Mammary epithelial cell (primary cell): Measurements from ENCODE around the gene ADARB1.

Experiments used
- EZH2 ChIP-seq: IDR thresholded peaks from 2 replicates; pipeline ENCODE4 v1.6.1; 2012; ENCODE audit warnings: low read length, inconsistent platforms, borderline replicate concordance
- TF ChIP-seq, protein P1 (sequence below), 2 donors: IDR thresholded peaks in 1 of 2; conservative IDR thresholded peaks in 1 of 2; 2 replicates each; pipeline ENCODE4 v1.5.1; 2011 to 2012; ENCODE audit warnings: inconsistent platforms in 2 of 2, low read length in 2 of 2, mild to moderate bottlenecking in 2 of 2, control low read depth in 1 of 2, low read depth in 1 of 2; ENCODE audit not compliant: insufficient read depth in 1 of 2; ENCODE audit errors: extremely low read depth in 1 of 2

GRCh38 chr21:45162809-45163208 is 88.4 kb downstream of the ADARB1 start:
- TF ChIP-seq, protein P1, sequence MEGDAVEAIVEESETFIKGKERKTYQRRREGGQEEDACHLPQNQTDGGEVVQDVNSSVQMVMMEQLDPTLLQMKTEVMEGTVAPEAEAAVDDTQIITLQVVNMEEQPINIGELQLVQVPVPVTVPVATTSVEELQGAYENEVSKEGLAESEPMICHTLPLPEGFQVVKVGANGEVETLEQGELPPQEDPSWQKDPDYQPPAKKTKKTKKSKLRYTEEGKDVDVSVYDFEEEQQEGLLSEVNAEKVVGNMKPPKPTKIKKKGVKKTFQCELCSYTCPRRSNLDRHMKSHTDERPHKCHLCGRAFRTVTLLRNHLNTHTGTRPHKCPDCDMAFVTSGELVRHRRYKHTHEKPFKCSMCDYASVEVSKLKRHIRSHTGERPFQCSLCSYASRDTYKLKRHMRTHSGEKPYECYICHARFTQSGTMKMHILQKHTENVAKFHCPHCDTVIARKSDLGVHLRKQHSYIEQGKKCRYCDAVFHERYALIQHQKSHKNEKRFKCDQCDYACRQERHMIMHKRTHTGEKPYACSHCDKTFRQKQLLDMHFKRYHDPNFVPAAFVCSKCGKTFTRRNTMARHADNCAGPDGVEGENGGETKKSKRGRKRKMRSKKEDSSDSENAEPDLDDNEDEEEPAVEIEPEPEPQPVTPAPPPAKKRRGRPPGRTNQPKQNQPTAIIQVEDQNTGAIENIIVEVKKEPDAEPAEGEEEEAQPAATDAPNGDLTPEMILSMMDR (conservative IDR thresholded peaks at IDR 0.05 in 1 of 2, IDR thresholded peaks at IDR 0.05 in 1 of 2; ENCODE audit: extremely low read depth in 1 of 2, insufficient read depth in 1 of 2, low read depth in 1 of 2, low read length in 2 of 2): no peak
- no peak for TF ChIP-seq EZH2
